H1 (cell line): Measurements from ENCODE around the gene PCNX4. TPM values are rescaled to one million over a fixed set of nuclear protein-coding genes. Genes with fewer than 3 reads are reported as not detected.

ENCODE experiments used
- CTCF ChIA-PET: fragments of 300-600 bp; sonication (Branson Sonifier 250); formaldehyde crosslinking; loops from one replicate; lab custom pipeline; 2021; ENCODE audit not compliant: partially characterized antibody; lab: Charles Lee
- POLR2A ChIA-PET: fragments of 300-600 bp; sonication (Branson Sonifier 250); formaldehyde crosslinking; loops from one replicate; lab custom pipeline; 2021; ENCODE audit warnings: inconsistent platforms; ENCODE audit not compliant: partially characterized antibody; lab: Charles Lee
- DNase-seq, 2 experiments: peaks; one replicate each; pipeline versions ENCODE4 v3.0.0 to v3.0.0-alpha.2; 2010 to 2022; ENCODE audit warnings: low spot score in 2 of 2, low read depth in 1 of 2, mixed read lengths in 1 of 2
- FAIRE-seq: peaks from 2 replicates; lab custom pipeline; 2011; peaks lifted over from hg19 to GRCh38; lab: Jason Lieb, UNC
- H2AFZ ChIP-seq: 2 replicates; pipeline ENCODE4 v1.8.1; 2012; ENCODE audit warnings: low read length, inconsistent platforms
- H2AK5ac ChIP-seq: 2 replicates; pipeline ENCODE4 v1.6.1; 2013; ENCODE audit warnings: low read depth, low read length
- H2BK120ac ChIP-seq: replicated peaks from 2 replicates; pipeline ENCODE3; 2013; ENCODE audit warnings: low read depth, low read length, inconsistent platforms
- H2BK12ac ChIP-seq: 2 replicates; pipeline ENCODE4 v1.6.1; 2013; ENCODE audit warnings: low read depth, low read length
- H2BK15ac ChIP-seq: 2 replicates; pipeline ENCODE4 v1.6.1; 2013; ENCODE audit warnings: low read length
- H2BK20ac ChIP-seq: 2 replicates; pipeline ENCODE4 v1.6.1; 2013; ENCODE audit warnings: low read length
- H2BK5ac ChIP-seq: 2 replicates; pipeline ENCODE4 v1.6.1; 2013; ENCODE audit warnings: low read depth, low read length
- H3K14ac ChIP-seq: 2 replicates; pipeline ENCODE4 v1.6.1; 2013; ENCODE audit warnings: inconsistent platforms; ENCODE audit not compliant: insufficient read length
- H3K18ac ChIP-seq: 2 replicates; pipeline ENCODE4 v1.6.1; 2013; ENCODE audit warnings: low read length; ENCODE audit errors: extremely low read depth
- H3K23ac ChIP-seq: 2 replicates; pipeline ENCODE4 v1.6.1; 2013; ENCODE audit warnings: inconsistent platforms; ENCODE audit not compliant: insufficient read length
- H3K23me2 ChIP-seq: 2 replicates; pipeline ENCODE4 v1.6.1; 2013; ENCODE audit warnings: low read depth, low read length
- H3K27ac ChIP-seq: 2 replicates; pipeline ENCODE4 v1.6.1; 2011; ENCODE audit warnings: low read depth, low read length, inconsistent platforms
- H3K27me3 ChIP-seq, 4 experiments: replicated peaks in 1 of 4; 1 replicate in 1 of 4; 2 replicates in 3 of 4; pipeline versions ENCODE4 v1.6.1 to v1.8.1; 2011 to 2013; ENCODE audit warnings: low read length in 3 of 4, mild to moderate bottlenecking in 3 of 4, inconsistent platforms in 2 of 4, mixed read lengths in 2 of 4, moderate library complexity in 1 of 4; ENCODE audit not compliant: control insufficient read depth in 3 of 4, insufficient read depth in 3 of 4; ENCODE audit errors: extremely low read depth in 1 of 4
- H3K36me3 ChIP-seq, 4 experiments: 2 replicates each; pipeline versions ENCODE4 v1.6.1 to v1.8.1; 2011 to 2013; ENCODE audit warnings: mild to moderate bottlenecking in 4 of 4, low read length in 3 of 4, moderate library complexity in 2 of 4, control low read depth in 1 of 4, inconsistent platforms in 1 of 4; ENCODE audit not compliant: insufficient read depth in 4 of 4, control insufficient read depth in 2 of 4
- H3K4ac ChIP-seq: replicated peaks from 2 replicates; pipeline ENCODE3; 2013; ENCODE audit warnings: low read length, low read depth, mixed read lengths, inconsistent platforms; ENCODE audit not compliant: insufficient read length
- H3K4me1 ChIP-seq, 4 experiments: replicated peaks in 1 of 4; 1 replicate in 1 of 4; 2 replicates in 3 of 4; pipeline versions ENCODE4 v1.6.1 to v1.8.1; 2011 to 2013; ENCODE audit warnings: low read length in 3 of 4, inconsistent platforms in 2 of 4, mixed read lengths in 1 of 4; ENCODE audit not compliant: insufficient read depth in 4 of 4, control insufficient read depth in 3 of 4
- H3K4me2 ChIP-seq, 2 experiments: 2 replicates each; pipeline versions ENCODE4 v1.6.1 to v1.8.1; 2011 to 2013; ENCODE audit warnings: low read depth in 2 of 2, low read length in 2 of 2, control low read depth in 1 of 2, inconsistent platforms in 1 of 2, mild to moderate bottlenecking in 1 of 2; ENCODE audit not compliant: insufficient read depth in 1 of 2
- H3K4me3 ChIP-seq, 4 experiments: fragments of 200-600, 300-600 bp in 1 of 4; sonication (generic), shearing (Covaris generic), sonication (Bioruptor Twin) in 1 of 4; 2 replicates each; pipeline versions ENCODE4 v1.5.1 to v1.8.1; 2011 to 2016; ENCODE audit warnings: low read length in 4 of 4, low read depth in 3 of 4, control low read depth in 2 of 4, inconsistent platforms in 2 of 4, mild to moderate bottlenecking in 2 of 4, mixed read lengths in 1 of 4, moderate library complexity in 1 of 4; ENCODE audit not compliant: insufficient read depth in 2 of 4; ENCODE audit errors: extremely low read depth in 1 of 4
- H3K56ac ChIP-seq: replicated peaks from 2 replicates; pipeline ENCODE3; 2013; ENCODE audit warnings: low read depth, mild to moderate bottlenecking, mixed read lengths, low read length, inconsistent platforms; ENCODE audit not compliant: insufficient read length
- H3K79me1 ChIP-seq: 2 replicates; pipeline ENCODE4 v1.6.1; 2013; ENCODE audit warnings: low read depth, low read length, control low read depth
- H3K79me2 ChIP-seq, 2 experiments: 2 replicates each; pipeline versions ENCODE4 v1.6.1 to v1.8.1; 2012 to 2013; ENCODE audit warnings: low read length in 2 of 2, mild to moderate bottlenecking in 2 of 2, inconsistent platforms in 1 of 2; ENCODE audit not compliant: insufficient read depth in 2 of 2, control insufficient read depth in 1 of 2
- H3K9ac ChIP-seq, 4 experiments: replicated peaks in 1 of 4; 1 replicate in 1 of 4; 2 replicates in 3 of 4; pipeline versions ENCODE4 v1.6.1 to v1.8.1; 2011 to 2013; ENCODE audit warnings: low read depth in 3 of 4, low read length in 3 of 4, control low read depth in 2 of 4, mild to moderate bottlenecking in 2 of 4, moderate library complexity in 2 of 4, inconsistent platforms in 1 of 4; ENCODE audit errors: extremely low read depth in 1 of 4
- H3K9me3 ChIP-seq, 2 experiments: 2 replicates each; pipeline versions ENCODE4 v1.6.1 to v1.8.1; 2012 to 2013; ENCODE audit warnings: mild to moderate bottlenecking in 2 of 2, moderate library complexity in 2 of 2, control low read depth in 1 of 2, inconsistent platforms in 1 of 2, low read depth in 1 of 2, low read length in 1 of 2, mixed read lengths in 1 of 2; ENCODE audit not compliant: insufficient read depth in 2 of 2
- H4K20me1 ChIP-seq, 2 experiments: replicated peaks in 1 of 2; 2 replicates each; pipeline versions ENCODE3 to v1.8.1; 2011 to 2013; ENCODE audit warnings: inconsistent platforms in 2 of 2, low read length in 2 of 2, mild to moderate bottlenecking in 1 of 2; ENCODE audit not compliant: insufficient read depth in 2 of 2, control insufficient read depth in 1 of 2
- H4K5ac ChIP-seq: 2 replicates; pipeline ENCODE4 v1.6.1; 2013; ENCODE audit warnings: low read length, low read depth, mixed read lengths, inconsistent platforms; ENCODE audit not compliant: insufficient read length
- H4K8ac ChIP-seq: 2 replicates; pipeline ENCODE4 v1.8.0; 2013; ENCODE audit warnings: mild to moderate bottlenecking, moderate library complexity, low read length, inconsistent platforms; ENCODE audit not compliant: insufficient read depth; ENCODE audit errors: extremely low read depth
- H4K91ac ChIP-seq: replicated peaks from 2 replicates; pipeline ENCODE3; 2013; ENCODE audit warnings: low read length, mixed read lengths, inconsistent platforms; ENCODE audit not compliant: insufficient read length
- CHD7 ChIP-seq: fragments of 300-600 bp; sonication (generic); IDR thresholded peaks from 2 replicates; pipeline ENCODE4 v1.7.1; 2012; ENCODE audit warnings: low read length, moderate library complexity, mild to moderate bottlenecking, inconsistent platforms; ENCODE audit not compliant: insufficient replicate concordance
- WGBS, 2 experiments: shearing (Covaris generic) in 1 of 2; methylation state at CpG; one replicate each; pipeline versions ENCODE4 v1.1.6 to v1.1.7; 2013 to 2015; ENCODE audit warnings: low lambda C conversion rate in 2 of 2, mixed read lengths in 2 of 2, inconsistent platforms in 1 of 2, low coverage in 1 of 2, missing lambda C conversion rate in 1 of 2; ENCODE audit not compliant: insufficient replicate concordance in 2 of 2, insufficient coverage in 1 of 2, insufficient read length in 1 of 2; ENCODE audit errors: extremely low coverage in 1 of 2, missing lambda C conversion rate in 1 of 2; 5-methylcytosine and 5-hydroxymethylcytosine counted together
- polyA plus RNA-seq, 7 experiments: library from polyadenylated mRNA; depleted of rRNA in 3 of 7; stranded (reverse) in 5 of 7; unstranded in 2 of 7; fragments of >200 nt in 5 of 7; fragments of 200-250 nt in 2 of 7; gene quantifications; 1 replicate in 5 of 7; 2 replicates in 1 of 7; 4 replicates in 1 of 7; pipeline versions ENCODE4 v1.2.1 to v1.2.3, GENCODE V29; 2011 to 2013; ENCODE audit warnings: missing spikeins in 2 of 7, mixed read lengths in 2 of 7
- total RNA-seq: library from RNA; stranded (reverse); fragmentation: NEBNext Ultra II Directional; extraction: Animal tissue kit (Norgen Biotek cat#: 25700); gene quantifications from 2 replicates; pipeline ENCODE4 v1.2.1, GENCODE V29; 2021

PCNX4 gene
- total and polyA plus RNA-seq, 2 of the 8 experiments (the other 6 are each of a cell fraction or from before 2014, with no cell fraction given) = 28.4 to 35.5 TPM

GRCh38 chr14:60058087-60058486 is 33.6 kb upstream of the PCNX4 start:
- Histone ChIP-seq H3K36me3 (no peaks in the 10 kb centered on the region), H3K4me2 (no peak overlapping the region), H3K79me1 (no peaks in the 10 kb centered on the region), H4K8ac (no peak overlapping the region), H2BK12ac (no peak overlapping the region), H3K56ac (no peak overlapping the region), H3K27me3 (no peaks in the 10 kb centered on the region), H3K4ac (no peak overlapping the region), H3K27ac (no peak overlapping the region), H2BK15ac (no peak overlapping the region), H4K20me1 (no peaks in the 10 kb centered on the region), H3K4me3 (no peak overlapping the region), H3K14ac (no peak overlapping the region), H2BK5ac (no peak overlapping the region), H2AFZ (no peak overlapping the region), H3K23me2 (no peaks in the 10 kb centered on the region), H3K23ac (no peak overlapping the region), H2BK20ac (no peak overlapping the region), H3K4me1 (no peaks in the 10 kb centered on the region), H2BK120ac (no peak overlapping the region), H2AK5ac (no peak overlapping the region), H3K79me2 (no peaks in the 10 kb centered on the region), H3K9me3 (no peaks in the 10 kb centered on the region), H4K5ac (no peak overlapping the region), H4K91ac (no peak overlapping the region), H3K18ac (no peak overlapping the region), H3K9ac (no peak overlapping the region)
- ChIA-PET POLR2A (no interaction called here), CTCF (no interaction called here)
- no peak for DNase-seq
- WGBS, 2 experiments = 89% methylated on average over 1 of the region's 1 CpG; no CpG with 5 or more reads in 1 of the 2 experiments
- FAIRE-seq = no peak
- TF ChIP-seq CHD7 = no peak
